GM20000 (cell line): ENCODE results near the gene ZNF532.

ENCODE experiments used
- DNase-seq: peaks from one replicate; pipeline ENCODE4 v3.0.0; 2012; ENCODE audit warnings: low spot score
- CTCF ChIP-seq: IDR thresholded peaks from 2 replicates; pipeline ENCODE4 v1.5.1; 2012; ENCODE audit warnings: mild to moderate bottlenecking, control low read depth; ENCODE audit errors: extremely low read depth, missing control alignments

ZNF532 gene

GRCh38 chr18:59033359-59033758 lies 168.7 kb downstream of the ZNF532 start:
- no peak for TF ChIP-seq CTCF

GRCh38 chr18:59033974-59034373 lies 169.3 kb downstream of the ZNF532 start:
- no peak for TF ChIP-seq CTCF
- no peak for DNase-seq

More at GRCh38 chr18:59033359-59033758, 168.7 kb downstream of the ZNF532 start:
- no peak for DNase-seq

- no peak for TF ChIP-seq CTCF
Measured at GRCh38 chr18:59035591-59035990, 170.9 kb downstream of the ZNF532 start.

More at GRCh38 chr18:59035591-59035990, 170.9 kb downstream of the ZNF532 start:
- no peak for DNase-seq
